Motor neuron (in vitro differentiated cells): ENCODE measurements around the gene PICK1. TPM values are rescaled to one million over a fixed set of nuclear protein-coding genes. Genes with fewer than 3 reads are reported as not detected.

ENCODE experiments used
- ATAC-seq, 8 experiments: fragments of 200-7000 bp; cut with Tn5 transposase; replicated peaks in 6 of 8; 2 replicates each; pipeline ENCODE4 v1.8.0; 2021; ENCODE audit warnings: mild to moderate bottlenecking in 8 of 8, moderate library complexity in 8 of 8
- H3K27ac ChIP-seq, 2 donors: fragments of 250-450 bp; sonication (Bioruptor Pico); 2 replicates each; pipeline ENCODE4 v1.9.0; 2021; ENCODE audit warnings: antibody characterized with exemption in 2 of 2, mild to moderate bottlenecking in 2 of 2, moderate library complexity in 1 of 2
- H3K4me1 ChIP-seq, 2 donors: fragments of 250-450 bp; sonication (Bioruptor Pico); replicated peaks in 1 of 2; 2 replicates each; pipeline ENCODE4 v1.6.1; 2021; ENCODE audit warnings: antibody characterized with exemption in 2 of 2, mild to moderate bottlenecking in 2 of 2, moderate library complexity in 1 of 2
- H3K4me3 ChIP-seq, 5 donors: fragments of 250-450 bp; sonication (Bioruptor Pico); 2 replicates each; pipeline ENCODE4 v1.9.0; 2021; ENCODE audit warnings: antibody characterized with exemption in 5 of 5, mild to moderate bottlenecking in 5 of 5, moderate library complexity in 4 of 5
- WGBS, 10 experiments: fragments of 450-650 bp; shearing (Covaris generic); methylation state at CpG; one replicate each; pipeline ENCODE4 v1.0.0; 2022; 5-methylcytosine and 5-hydroxymethylcytosine counted together
- in situ Hi-C, 9 experiments: fragments of 400-800 bp; cut with MboI; loops; one replicate each; pipeline ENCODE4 v1.15.0; 2021; ENCODE audit warnings: low sequenced_read_pairs in 9 of 9, low pct_unique_long_range_greater_than_20kb in 2 of 9; ENCODE audit not compliant: unreplicated experiment in 9 of 9
- total RNA-seq, 8 experiments: library from RNA; unstranded; fragments of 300-600 nt; gene quantifications; 2 replicates each; pipeline versions ENCODE4 v1.2.3 to v1.2.4, GENCODE V29; 2022

The PICK1 gene
- total RNA-seq, result 10 to 100 TPM; 15.2 to 36.7 (median 24.7) TPM

DNA sequence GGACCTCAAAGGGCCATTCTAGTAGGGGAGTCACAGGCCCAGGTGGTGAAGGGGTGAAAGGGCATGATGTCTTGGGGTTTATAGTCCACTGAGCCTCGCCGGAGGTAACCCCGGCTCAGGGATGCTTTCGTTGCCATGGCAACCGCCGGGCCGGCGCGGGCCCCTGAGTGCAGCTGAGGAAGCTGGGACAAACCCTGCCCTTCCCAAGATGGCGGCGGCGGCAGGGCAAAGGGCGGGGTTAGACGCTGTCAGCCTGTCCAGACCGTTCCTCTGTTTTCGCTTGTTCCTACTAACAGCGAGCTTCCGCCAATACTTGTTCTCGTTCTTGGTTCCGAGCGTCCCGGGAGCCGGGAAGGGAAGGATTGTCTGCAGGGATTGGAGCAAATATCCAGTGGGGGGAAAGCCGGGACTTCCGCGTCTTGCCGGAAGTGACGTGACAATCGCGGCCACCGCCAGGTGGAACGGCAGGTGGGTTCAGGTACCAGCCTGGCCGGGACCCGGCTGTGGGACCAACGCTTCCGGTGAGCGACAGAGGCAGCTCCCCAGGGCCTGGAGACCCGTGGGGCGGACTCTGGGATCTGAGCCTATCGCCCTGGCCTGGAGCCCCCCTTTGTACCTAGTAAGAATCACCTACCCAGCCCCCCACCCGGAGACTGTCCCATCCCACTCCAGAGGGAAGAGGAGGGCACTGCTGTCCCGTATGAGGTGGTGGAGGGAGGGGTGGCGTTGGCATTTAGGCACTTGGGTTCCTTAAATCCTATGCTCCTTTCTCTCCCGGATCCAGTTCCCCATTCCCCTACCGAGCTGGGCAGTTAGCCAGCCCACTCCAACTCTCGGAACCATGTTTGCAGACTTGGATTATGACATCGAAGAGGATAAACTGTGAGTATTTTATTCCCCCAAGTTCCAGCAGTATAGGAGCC lies at the start of gene PICK1:
Gene PICK1 (plus strand): TSS at position 436 of the 923 bp plus-strand sequence. CDS start 406 bp downstream, at position 842.
- Histone ChIP-seq H3K27ac (peak within 1 kb of the TSS; percentile 57 to 73), H3K4me3 (peak within 1 kb of the TSS; percentile 43 to 84 (median 48)), H3K4me1 (peaks cover 8 to 10% of the 10 kb centered on the region in 2 donors)
- peak; percentile 91 to 93 (median 93) for ATAC-seq
- WGBS, 10 experiments, result 0 to 60% (median 4%) methylated on average over 1 to 26 of the region's 47 CpGs; no CpG with 5 or more reads in 3 of the 10 experiments
- in situ Hi-C loops, result loop anchor here in 5 of 9 experiments (25.0 kb wide), 2 partner anchors 505 to 530 kb away; partner anchors contain the start of gene DMC1 (in 3 of the 5)

DNA sequence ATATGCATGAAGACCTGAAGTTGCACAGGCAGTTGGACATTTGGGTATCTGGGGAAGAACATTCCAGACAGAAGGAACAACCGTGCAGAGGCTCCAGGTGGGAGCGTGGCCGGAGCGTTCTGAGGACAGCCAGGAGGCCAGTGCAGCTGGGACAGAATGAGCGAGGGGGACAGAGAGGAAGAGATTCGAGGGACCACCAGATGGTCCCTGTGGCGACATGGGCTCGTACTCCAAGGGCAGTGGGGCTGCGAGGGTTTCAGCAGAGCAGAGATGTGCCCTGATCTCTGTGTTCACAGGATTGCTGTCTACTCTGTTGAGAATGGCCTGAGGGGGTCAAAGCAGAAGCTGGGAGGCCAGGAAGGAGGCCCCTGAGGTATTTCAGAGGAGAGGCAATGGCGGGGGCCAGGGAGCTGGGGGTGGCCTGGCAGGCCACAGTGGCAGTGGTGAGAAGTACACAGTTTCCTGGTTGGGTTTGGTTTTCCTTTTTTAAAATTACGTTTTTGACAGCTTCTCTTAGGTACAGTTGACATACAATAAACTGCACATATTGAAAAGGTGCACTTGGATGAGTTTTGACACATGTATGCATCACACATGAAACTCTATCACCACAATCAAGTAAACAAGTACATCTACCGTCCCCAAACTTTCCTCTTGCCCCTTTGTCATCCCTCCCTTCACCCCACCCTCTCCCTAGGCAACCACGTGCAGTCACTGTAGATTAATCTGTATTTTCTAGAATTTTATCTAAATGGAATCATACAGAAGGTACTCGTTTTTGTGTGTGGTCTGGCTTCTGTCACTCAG lies 48.0 kb upstream of the PICK1 start:
- Histone ChIP-seq H3K4me1 (no peaks in the 10 kb centered on the region), H3K4me3 (no peak overlapping the region), H3K27ac (no peak overlapping the region)
- 0 to 100% (median 62%) methylated on average over 1 to 12 of the region's 14 CpGs for WGBS, 10 experiments
- in situ Hi-C loops, result no loop called here
- no peak for ATAC-seq

DNA sequence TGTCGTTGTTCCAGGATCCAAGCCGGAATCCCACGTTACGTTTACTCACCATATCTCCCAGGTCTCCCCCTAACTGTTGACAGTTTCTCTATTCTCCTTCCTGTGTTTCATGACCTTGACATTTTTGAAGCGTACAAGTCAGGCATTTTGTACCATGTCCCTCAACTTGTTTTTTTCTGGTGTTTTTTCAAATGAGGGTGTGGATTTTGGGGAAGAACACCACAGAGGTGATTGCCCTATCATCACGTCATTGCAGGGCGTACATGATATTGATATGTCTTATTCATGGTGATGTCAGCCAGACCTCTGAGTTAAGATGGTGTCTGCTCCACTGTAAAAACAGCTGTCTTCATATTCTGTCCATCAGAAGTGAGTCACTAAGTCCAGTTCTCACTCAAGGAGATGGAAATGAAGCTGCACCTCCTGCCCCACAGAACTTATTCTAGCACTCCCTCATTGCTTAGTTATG lies 44.6 kb upstream of the PICK1 start:
- Histone ChIP-seq H3K27ac (no peak overlapping the region), H3K4me1 (peaks cover 4 to 13% of the 10 kb centered on the region in 2 donors), H3K4me3 (no peak overlapping the region)
- ATAC-seq, result peak in 4 of 8 experiments; percentile 28 to 93 (median 72)
- 63 to 100% (median 91%) methylated on average over 2 to 7 of the region's 7 CpGs for WGBS, 10 experiments
- in situ Hi-C loops, result no loop called here

DNA sequence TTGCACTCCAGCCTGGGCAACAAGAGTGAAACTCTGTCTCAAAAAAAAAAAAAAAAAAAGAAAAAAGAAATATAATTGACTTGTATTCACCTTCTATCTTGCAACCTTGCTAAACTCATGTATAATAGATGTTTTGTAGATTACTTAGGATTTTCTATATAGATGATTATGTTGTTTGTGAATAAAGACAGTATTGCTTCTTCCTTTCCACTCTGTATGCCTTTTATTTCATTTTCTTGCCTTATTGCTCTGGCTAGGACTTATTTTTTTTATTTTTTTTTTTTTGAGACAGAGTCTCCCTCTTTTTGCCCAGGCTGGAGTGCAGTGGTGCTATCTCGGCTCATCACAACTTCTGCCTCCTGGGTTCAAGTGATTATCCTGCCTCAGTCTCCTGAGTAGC lies 43.1 kb upstream of the PICK1 start:
- no peak for ATAC-seq
- peaks cover 4 to 13% of the 10 kb centered on the region in 2 donors for H3K4me1 ChIP-seq
- H3K27ac ChIP-seq, result no peak overlapping the region
- no peak overlapping the region for H3K4me3 ChIP-seq
- in situ Hi-C loops, result no loop called here
- WGBS, 10 experiments, result 86 to 100% (median 100%) methylated on average over 1 of the region's 1 CpG; no CpG with 5 or more reads in 3 of the 10 experiments

DNA sequence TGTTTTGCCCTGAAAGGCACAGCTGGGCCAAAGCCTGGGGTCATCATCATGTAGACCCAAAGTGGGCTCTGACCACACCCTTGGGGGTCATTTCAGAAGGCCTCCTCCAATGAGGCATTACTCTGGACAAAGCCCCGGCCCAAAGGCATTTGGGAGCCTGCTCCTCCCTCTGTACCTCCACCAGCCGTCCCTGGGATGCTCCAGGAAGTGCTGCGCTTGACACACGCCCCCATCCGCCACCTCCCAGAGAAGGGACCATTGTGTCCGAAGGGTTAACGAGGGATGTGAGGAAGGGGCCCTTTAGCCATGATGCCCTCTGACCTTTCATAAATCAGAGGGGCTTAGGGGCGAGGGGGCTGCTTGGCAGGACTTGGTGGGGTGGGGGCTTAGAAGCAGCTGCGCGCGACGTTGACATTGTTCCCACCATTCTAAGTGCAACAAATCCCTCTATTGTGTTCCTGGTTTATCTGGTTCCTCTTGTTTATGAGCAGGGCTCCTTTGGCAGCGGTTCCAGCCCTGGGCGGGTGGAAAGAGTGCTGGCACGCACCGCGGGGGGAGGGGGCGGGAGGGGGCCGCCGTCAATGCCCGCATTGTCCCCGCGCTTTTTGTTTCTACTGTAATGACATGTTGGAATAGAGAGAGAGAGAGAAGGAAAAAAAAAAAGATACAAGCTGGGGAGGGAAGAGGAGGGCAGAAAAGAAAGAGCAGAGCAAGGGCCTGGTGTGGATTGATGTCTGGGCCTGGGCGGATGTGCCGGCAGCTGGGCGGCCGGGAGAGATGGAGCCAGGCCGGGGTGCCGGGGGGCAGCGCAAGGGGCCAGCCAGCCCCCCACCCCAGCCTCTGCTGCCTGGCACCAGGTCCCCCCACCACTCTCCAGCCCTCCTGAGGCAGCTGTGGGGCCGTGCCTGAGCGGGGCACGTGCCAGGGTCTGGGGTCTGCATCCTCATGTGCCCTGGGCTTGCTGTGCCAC lies 40.7 kb upstream of the PICK1 start:
- Histone ChIP-seq H3K4me3 (no peak overlapping the region), H3K4me1 (peaks cover 4 to 13% of the 10 kb centered on the region in 2 donors), H3K27ac (peak overlapping the region; percentile 53 to 59)
- in situ Hi-C loops, result no loop called here
- peak in 6 of 8 experiments; percentile 19 to 79 (median 73) for ATAC-seq
- WGBS, 10 experiments, result 60 to 73% (median 60%) methylated on average over 1 to 5 of the region's 33 CpGs; no CpG with 5 or more reads in 7 of the 10 experiments

DNA sequence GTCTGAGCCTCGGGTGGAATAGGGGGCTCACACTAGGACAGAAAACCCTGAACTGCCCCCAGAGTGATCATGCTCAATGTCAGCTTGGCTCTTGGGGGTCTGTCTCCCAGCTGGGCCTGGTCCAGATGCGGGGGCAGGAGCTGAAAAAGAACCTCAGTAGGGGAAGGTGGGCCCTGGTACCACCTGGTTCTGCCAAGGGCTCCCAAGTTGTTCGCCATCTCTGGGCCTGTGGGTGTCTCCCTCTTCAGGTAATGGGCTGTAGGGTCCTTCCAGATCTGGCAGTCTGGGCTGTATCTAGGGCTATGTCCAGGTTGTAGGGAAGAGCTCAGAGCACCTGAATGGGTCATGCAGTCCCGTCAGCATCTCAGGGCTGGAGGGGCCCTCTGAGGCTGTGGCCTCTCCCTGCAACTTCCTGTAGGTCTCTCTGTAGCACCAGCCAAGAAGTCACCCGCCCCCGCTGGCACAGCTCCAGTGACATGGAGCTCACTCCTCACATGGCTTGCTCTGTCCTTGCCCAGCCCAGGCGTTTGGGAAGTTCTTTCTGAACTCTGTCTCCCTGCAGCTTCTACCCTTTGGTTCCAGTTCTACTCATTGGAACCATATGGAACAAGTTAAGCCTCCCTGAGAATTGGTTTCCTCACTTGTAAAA lies 39.8 kb upstream of the PICK1 start:
- H3K27ac ChIP-seq, result no peak overlapping the region
- in situ Hi-C loops, result no loop called here
- no peak overlapping the region for H3K4me3 ChIP-seq
- H3K4me1 ChIP-seq, result peaks cover 4 to 13% of the 10 kb centered on the region in 2 donors
- WGBS, 10 experiments, result 80 to 100% (median 90%) methylated on average over 1 to 4 of the region's 7 CpGs; no CpG with 5 or more reads in 5 of the 10 experiments
- peak in 7 of 8 experiments; percentile 23 to 76 (median 51) for ATAC-seq

DNA sequence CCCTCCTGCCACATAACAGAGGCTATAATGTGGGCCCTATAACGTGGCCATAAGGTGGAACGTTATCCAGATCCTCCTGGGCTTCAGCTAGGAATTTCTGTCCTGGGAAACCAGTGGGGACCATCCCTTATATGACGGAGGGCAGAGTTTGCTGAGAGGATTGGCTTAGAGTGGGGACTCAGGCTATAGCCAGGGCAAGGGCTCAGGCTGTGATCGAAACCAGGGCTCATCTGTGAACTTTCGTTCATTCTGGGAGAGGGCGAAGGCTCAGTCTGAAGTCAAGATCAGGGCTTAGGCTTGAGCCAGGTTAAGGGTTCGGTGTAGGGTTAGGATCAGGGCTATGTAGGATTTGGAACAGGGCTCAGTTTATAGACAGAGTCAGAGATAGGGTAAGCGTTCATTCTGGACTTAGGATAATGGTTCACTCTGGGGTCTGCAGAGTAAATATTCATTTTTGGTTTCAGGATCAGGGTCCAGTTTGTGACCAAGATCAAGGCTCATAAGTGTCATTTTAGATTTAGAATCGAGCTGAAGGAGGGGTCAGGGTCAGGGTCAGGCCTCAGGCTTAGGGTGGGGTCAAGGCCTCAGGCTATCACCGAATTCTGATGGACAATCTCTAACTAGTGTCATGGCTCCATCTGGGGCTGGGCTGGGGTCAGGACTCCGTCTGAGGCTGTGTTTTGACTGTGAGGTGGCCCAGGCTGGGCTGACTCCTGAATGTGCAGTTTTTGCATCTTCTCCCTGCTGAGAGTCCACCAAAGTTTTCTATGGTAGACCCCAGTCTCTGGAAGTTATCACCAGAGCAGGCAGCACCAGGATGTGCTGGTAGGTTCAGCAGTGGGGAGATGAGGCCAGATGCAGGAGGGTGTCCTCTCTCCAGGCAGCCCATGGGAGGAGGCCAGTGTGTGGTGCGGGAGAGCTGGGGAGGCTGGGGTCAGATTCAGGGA lies 39.0 kb upstream of the PICK1 start:
- in situ Hi-C loops, result no loop called here
- Histone ChIP-seq H3K4me3 (no peak overlapping the region), H3K27ac (no peak overlapping the region), H3K4me1 (peaks cover 4 to 13% of the 10 kb centered on the region in 2 donors)
- no peak for ATAC-seq
- 47 to 87% (median 79%) methylated on average over 3 to 9 of the region's 12 CpGs; no CpG with 5 or more reads in 3 of the 10 experiments for WGBS, 10 experiments

DNA sequence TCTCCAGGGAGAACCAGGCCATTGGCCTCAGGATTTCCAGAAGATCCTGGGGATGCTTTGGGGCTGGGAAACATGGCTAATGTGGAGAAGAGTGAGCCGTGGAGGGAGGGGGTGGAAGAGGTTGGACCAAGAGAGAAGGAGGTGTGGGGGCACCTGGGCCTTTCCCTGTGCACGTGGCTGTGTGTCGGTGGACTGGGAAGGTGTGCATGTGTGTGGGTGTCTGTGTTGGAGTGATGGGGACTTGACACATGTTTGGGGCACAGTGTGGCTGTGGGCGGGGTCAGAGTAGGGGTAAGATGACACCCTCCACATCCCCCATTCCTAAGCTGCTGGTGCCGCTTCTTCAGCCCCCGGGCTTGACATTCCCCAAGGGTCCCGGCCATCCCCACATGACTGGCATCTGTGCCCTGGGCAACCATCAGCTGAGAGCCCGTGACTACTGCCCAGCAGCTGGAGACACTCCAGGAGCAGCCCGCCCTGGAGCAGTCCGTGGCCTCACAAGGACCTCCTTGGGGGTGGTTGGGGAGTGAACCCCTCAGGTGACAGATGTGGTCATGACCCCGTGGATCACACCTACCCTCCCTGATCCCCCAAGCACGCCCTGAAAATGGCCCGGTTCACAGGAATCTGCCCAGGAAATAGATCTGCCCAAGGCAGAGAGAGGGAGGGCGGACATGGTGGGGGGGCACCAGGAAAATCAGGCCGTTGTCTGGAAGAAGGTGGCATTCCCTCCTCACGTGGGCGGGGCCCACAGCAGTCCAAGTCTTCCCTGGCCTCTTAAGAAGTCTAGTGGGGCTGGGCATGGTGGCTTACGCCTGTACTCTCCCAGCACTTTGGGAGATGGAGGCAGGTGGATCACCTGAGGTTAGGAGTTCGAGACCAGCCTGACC lies 38.0 kb upstream of the PICK1 start:
- Histone ChIP-seq H3K4me1 (peaks cover 4 to 13% of the 10 kb centered on the region in 2 donors), H3K27ac (no peak overlapping the region)
- in situ Hi-C loops, result no loop called here

DNA sequence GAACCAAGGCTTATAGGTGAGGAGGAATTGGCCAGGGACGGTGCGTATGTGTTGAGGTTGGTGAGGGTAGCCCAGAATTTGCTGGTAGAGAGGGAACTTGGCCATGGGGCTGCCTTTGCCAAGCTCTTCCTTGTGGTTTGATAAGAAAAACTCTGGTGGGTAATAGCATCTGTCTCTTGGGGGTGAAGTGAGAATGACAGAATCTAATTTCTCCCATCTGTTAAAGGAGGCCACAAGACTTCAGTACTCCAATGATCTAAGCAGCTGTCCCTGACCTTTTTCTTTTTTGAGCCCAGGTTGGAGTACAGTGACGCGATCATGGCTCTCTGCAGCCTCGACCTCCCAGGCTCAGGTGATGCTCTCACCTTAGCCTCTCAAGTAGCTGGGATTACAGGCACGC lies 36.0 kb upstream of the PICK1 start:
- no peak for ATAC-seq
- Histone ChIP-seq H3K27ac (no peak overlapping the region), H3K4me1 (peaks cover 5 to 11% of the 10 kb centered on the region in 2 donors), H3K4me3 (no peak overlapping the region)
- in situ Hi-C loops, result no loop called here
- WGBS, 10 experiments, result 20 to 100% (median 85%) methylated on average over 1 to 6 of the region's 6 CpGs; no CpG with 5 or more reads in 4 of the 10 experiments

More for the DNA sequence above, 38.0 kb upstream of the PICK1 start:
- ATAC-seq, result no peak
- H3K4me3 ChIP-seq, result no peak overlapping the region
- 80 to 100% (median 88%) methylated on average over 1 to 3 of the region's 19 CpGs; no CpG with 5 or more reads in 6 of the 10 experiments for WGBS, 10 experiments

DNA sequence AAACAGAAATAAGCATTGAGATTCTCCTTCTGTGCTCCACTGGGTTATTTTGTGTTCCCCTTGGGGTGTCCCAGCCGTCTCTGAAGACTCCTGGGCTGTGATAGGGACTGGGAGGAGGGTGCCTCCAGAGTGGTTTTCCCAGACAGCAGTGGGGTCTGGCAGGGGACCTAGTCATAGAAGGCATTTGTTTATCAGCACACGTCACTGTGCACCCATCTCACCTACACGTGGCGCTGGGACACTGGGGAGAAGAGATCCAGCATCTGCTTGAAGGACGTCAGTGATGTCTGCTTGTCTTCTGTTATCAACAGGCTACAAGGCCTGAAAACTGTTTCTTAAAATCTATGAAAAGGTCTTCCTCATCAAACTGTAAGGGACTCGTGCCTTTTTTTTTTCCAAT lies 34.2 kb upstream of the PICK1 start:
- no peak overlapping the region for H3K27ac ChIP-seq

More for the DNA sequence above, 34.2 kb upstream of the PICK1 start:
- Histone ChIP-seq H3K4me3 (no peak overlapping the region), H3K4me1 (peaks cover 6 to 13% of the 10 kb centered on the region in 2 donors)
- WGBS, 10 experiments, result 17 to 89% (median 63%) methylated on average over 1 to 6 of the region's 6 CpGs; no CpG with 5 or more reads in 2 of the 10 experiments
- ATAC-seq, result no peak
- in situ Hi-C loops, result no loop called here
